ENCODE results near the gene PTCH1. TPM values are rescaled to one million over a fixed set of nuclear protein-coding genes. Genes with fewer than 3 reads are reported as not detected.

The PTCH1 gene
- total and polyA plus RNA-seq, 2 experiments from 2014 or later: 21.4 to 34.1 TPM

DNA sequence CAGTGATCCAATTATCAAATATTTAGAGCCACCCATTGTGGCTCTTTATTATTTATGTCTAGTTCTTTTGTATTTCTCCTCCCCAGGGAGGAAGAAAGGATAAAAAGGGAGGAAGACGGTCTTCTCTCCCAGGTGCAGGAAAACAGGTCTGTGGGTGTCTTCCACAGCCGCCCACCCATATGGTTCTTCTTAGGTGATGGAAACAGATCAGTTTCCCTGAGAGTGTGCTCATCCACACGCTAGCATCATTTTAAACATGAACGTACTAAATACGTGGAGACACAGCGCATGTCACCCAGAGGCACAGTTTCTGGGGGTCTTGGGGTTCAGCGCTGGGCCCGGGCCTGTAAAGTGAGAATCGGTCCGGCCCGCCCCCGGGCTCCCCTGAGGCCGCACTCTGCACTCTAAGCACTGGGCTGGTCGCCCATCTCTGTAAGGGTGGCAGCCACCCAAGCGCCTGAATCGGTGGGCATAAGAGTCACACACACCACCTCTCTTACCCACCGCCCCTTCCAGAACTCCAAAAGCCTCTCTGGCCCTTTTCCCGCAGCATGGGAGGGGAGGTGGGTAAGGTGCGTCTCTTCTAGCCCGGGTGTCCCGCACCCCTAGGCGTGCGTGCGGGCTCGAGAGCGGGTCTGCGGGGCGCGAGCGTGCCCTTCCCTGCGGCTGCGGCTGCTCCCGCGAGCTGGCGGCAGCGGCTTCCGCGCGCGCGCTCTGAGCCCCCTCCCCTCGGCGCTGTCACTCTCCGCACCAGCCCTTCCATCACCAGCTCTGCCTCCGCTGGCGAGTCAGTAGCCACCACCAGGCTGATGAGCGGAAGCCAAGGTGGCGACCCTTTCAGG is 1.3 kb downstream of the PTCH1 start:
- H3K36me3 ChIP-seq (ENCODE audit: insufficient read depth): no peaks in the 10 kb centered on the region; the same call in 1 of the 2 replicates
- H3K27me3 ChIP-seq (ENCODE audit: insufficient read depth): peaks cover 77% of the 10 kb centered on the region
- no peak overlapping the region for H3K27ac Mint-ChIP-seq
- no peak overlapping the region for H3K27ac ChIP-seq (ENCODE audit: low read depth)
- no peaks in the 10 kb centered on the region for H3K9me2 ChIP-seq (ENCODE audit: insufficient read depth)
- H3K36me3 Mint-ChIP-seq (ENCODE audit: low read depth): peaks cover 2% of the 10 kb centered on the region; the same call in 1 of the 3 replicates
- ATAC-seq (peak; percentile 24), DNase-seq (ENCODE audit: low spot score) (peak; percentile 73)
- H4K20me1 ChIP-seq (replicated peaks; ENCODE audit: insufficient read depth): no peaks in the 10 kb centered on the region
- no peak overlapping the region for H2AFZ ChIP-seq
- H3K27me3 Mint-ChIP-seq (ENCODE audit: insufficient read depth, low read depth, poor library complexity): peaks cover 85% of the 10 kb centered on the region
- peak overlapping the region; percentile 87 for H3K4me3 ChIP-seq
- TF ChIP-seq CREB1 (CRISPR knock-in tag; IDR thresholded peaks at IDR 0.05; ENCODE audit: low read depth) (no peak), ZNF331 (CRISPR knock-in tag; IDR thresholded peaks at IDR 0.05; ENCODE audit: low read depth) (no peak), STAT1 (IDR thresholded peaks at IDR 0.05; ENCODE audit: unreplicated experiment) (no peak), ZNF114 (CRISPR knock-in tag; IDR thresholded peaks at IDR 0.05) (no peak), POLR2AphosphoS5 (IDR thresholded peaks at IDR 0.05; ENCODE audit: low read depth) (no peak), NANOG (IDR thresholded peaks at IDR 0.05; ENCODE audit: borderline replicate concordance) (no peak), JUNB (IDR thresholded peaks at IDR 0.05; ENCODE audit: unreplicated experiment) (no peak), EZH2phosphoT487 (IDR thresholded peaks at IDR 0.05; ENCODE audit: unreplicated experiment) (no peak), EZH2 (IDR thresholded peaks at IDR 0.05; ENCODE audit: low read depth, unreplicated experiment) (no peak)
- TF ChIP-seq, protein P1, sequence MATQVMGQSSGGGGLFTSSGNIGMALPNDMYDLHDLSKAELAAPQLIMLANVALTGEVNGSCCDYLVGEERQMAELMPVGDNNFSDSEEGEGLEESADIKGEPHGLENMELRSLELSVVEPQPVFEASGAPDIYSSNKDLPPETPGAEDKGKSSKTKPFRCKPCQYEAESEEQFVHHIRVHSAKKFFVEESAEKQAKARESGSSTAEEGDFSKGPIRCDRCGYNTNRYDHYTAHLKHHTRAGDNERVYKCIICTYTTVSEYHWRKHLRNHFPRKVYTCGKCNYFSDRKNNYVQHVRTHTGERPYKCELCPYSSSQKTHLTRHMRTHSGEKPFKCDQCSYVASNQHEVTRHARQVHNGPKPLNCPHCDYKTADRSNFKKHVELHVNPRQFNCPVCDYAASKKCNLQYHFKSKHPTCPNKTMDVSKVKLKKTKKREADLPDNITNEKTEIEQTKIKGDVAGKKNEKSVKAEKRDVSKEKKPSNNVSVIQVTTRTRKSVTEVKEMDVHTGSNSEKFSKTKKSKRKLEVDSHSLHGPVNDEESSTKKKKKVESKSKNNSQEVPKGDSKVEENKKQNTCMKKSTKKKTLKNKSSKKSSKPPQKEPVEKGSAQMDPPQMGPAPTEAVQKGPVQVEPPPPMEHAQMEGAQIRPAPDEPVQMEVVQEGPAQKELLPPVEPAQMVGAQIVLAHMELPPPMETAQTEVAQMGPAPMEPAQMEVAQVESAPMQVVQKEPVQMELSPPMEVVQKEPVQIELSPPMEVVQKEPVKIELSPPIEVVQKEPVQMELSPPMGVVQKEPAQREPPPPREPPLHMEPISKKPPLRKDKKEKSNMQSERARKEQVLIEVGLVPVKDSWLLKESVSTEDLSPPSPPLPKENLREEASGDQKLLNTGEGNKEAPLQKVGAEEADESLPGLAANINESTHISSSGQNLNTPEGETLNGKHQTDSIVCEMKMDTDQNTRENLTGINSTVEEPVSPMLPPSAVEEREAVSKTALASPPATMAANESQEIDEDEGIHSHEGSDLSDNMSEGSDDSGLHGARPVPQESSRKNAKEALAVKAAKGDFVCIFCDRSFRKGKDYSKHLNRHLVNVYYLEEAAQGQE (IDR thresholded peaks at IDR 0.05; ENCODE audit: unreplicated experiment): no peak
- TF ChIP-seq, protein P2, sequence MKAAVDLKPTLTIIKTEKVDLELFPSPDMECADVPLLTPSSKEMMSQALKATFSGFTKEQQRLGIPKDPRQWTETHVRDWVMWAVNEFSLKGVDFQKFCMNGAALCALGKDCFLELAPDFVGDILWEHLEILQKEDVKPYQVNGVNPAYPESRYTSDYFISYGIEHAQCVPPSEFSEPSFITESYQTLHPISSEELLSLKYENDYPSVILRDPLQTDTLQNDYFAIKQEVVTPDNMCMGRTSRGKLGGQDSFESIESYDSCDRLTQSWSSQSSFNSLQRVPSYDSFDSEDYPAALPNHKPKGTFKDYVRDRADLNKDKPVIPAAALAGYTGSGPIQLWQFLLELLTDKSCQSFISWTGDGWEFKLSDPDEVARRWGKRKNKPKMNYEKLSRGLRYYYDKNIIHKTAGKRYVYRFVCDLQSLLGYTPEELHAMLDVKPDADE (IDR thresholded peaks at IDR 0.05): no peak
- TF ChIP-seq, protein P3, sequence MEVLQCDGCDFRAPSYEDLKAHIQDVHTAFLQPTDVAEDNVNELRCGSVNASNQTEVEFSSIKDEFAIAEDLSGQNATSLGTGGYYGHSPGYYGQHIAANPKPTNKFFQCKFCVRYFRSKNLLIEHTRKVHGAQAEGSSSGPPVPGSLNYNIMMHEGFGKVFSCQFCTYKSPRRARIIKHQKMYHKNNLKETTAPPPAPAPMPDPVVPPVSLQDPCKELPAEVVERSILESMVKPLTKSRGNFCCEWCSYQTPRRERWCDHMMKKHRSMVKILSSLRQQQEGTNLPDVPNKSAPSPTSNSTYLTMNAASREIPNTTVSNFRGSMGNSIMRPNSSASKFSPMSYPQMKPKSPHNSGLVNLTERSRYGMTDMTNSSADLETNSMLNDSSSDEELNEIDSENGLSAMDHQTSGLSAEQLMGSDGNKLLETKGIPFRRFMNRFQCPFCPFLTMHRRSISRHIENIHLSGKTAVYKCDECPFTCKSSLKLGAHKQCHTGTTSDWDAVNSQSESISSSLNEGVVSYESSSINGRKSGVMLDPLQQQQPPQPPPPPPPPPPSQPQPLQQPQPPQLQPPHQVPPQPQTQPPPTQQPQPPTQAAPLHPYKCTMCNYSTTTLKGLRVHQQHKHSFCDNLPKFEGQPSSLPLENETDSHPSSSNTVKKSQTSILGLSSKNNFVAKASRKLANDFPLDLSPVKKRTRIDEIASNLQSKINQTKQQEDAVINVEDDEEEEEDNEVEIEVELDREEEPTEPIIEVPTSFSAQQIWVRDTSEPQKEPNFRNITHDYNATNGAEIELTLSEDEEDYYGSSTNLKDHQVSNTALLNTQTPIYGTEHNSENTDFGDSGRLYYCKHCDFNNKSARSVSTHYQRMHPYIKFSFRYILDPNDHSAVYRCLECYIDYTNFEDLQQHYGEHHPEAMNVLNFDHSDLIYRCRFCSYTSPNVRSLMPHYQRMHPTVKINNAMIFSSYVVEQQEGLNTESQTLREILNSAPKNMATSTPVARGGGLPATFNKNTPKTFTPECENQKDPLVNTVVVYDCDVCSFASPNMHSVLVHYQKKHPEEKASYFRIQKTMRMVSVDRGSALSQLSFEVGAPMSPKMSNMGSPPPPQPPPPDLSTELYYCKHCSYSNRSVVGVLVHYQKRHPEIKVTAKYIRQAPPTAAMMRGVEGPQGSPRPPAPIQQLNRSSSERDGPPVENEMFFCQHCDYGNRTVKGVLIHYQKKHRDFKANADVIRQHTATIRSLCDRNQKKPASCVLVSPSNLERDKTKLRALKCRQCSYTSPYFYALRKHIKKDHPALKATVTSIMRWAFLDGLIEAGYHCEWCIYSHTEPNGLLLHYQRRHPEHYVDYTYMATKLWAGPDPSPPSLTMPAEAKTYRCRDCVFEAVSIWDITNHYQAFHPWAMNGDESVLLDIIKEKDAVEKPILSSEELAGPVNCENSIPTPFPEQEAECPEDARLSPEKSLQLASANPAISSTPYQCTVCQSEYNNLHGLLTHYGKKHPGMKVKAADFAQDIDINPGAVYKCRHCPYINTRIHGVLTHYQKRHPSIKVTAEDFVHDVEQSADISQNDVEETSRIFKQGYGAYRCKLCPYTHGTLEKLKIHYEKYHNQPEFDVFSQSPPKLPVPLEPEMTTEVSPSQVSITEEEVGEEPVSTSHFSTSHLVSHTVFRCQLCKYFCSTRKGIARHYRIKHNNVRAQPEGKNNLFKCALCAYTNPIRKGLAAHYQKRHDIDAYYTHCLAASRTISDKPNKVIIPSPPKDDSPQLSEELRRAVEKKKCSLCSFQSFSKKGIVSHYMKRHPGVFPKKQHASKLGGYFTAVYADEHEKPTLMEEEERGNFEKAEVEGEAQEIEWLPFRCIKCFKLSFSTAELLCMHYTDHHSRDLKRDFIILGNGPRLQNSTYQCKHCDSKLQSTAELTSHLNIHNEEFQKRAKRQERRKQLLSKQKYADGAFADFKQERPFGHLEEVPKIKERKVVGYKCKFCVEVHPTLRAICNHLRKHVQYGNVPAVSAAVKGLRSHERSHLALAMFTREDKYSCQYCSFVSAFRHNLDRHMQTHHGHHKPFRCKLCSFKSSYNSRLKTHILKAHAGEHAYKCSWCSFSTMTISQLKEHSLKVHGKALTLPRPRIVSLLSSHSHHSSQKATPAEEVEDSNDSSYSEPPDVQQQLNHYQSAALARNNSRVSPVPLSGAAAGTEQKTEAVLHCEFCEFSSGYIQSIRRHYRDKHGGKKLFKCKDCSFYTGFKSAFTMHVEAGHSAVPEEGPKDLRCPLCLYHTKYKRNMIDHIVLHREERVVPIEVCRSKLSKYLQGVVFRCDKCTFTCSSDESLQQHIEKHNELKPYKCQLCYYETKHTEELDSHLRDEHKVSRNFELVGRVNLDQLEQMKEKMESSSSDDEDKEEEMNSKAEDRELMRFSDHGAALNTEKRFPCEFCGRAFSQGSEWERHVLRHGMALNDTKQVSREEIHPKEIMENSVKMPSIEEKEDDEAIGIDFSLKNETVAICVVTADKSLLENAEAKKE (CRISPR knock-in tag; IDR thresholded peaks at IDR 0.05): no peak
- TF ChIP-seq, protein P4, sequence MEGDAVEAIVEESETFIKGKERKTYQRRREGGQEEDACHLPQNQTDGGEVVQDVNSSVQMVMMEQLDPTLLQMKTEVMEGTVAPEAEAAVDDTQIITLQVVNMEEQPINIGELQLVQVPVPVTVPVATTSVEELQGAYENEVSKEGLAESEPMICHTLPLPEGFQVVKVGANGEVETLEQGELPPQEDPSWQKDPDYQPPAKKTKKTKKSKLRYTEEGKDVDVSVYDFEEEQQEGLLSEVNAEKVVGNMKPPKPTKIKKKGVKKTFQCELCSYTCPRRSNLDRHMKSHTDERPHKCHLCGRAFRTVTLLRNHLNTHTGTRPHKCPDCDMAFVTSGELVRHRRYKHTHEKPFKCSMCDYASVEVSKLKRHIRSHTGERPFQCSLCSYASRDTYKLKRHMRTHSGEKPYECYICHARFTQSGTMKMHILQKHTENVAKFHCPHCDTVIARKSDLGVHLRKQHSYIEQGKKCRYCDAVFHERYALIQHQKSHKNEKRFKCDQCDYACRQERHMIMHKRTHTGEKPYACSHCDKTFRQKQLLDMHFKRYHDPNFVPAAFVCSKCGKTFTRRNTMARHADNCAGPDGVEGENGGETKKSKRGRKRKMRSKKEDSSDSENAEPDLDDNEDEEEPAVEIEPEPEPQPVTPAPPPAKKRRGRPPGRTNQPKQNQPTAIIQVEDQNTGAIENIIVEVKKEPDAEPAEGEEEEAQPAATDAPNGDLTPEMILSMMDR (conservative IDR thresholded peaks at IDR 0.05; ENCODE audit: low read depth in 2 of 2): no peak
- H3K4me3 Mint-ChIP-seq: peak overlapping the region; percentile 64
- H3K9me3 Mint-ChIP-seq: peaks cover 14% of the 10 kb centered on the region; the same call in 1 of the 3 replicates
- peaks cover 10% of the 10 kb centered on the region; the same call in 1 of the 2 replicates for H3K79me2 ChIP-seq (replicated peaks; ENCODE audit: insufficient read depth)
- H3K4me1 Mint-ChIP-seq: peaks cover 44% of the 10 kb centered on the region
- peaks cover 37% of the 10 kb centered on the region for H3K4me1 ChIP-seq (ENCODE audit: insufficient read depth)
- peaks cover 19% of the 10 kb centered on the region for H3F3A ChIP-seq (replicated peaks; ENCODE audit: low read depth)
- H3K4me2 ChIP-seq: peak overlapping the region; percentile 88

Data from GM23338 (cell line).